Duodenal mucosa (tissue), 2 donors: ENCODE results near the gene PNISR.

Source experiments
- H3K27ac ChIP-seq: one replicate; pipeline ENCODE4 v1.7.0; 2013; ENCODE audit warnings: low read depth, low read length
- H3K27me3 ChIP-seq, 2 donors: one replicate each; pipeline ENCODE4 v1.7.0; 2013; ENCODE audit warnings: low read length in 2 of 2, control low read depth in 1 of 2; ENCODE audit not compliant: insufficient read depth in 2 of 2, control insufficient read depth in 1 of 2
- H3K36me3 ChIP-seq, 2 donors: one replicate each; pipeline ENCODE4 v1.7.0; 2013; ENCODE audit warnings: low read length in 2 of 2, control low read depth in 1 of 2; ENCODE audit not compliant: insufficient read depth in 2 of 2, control insufficient read depth in 1 of 2
- H3K4me1 ChIP-seq, 2 donors: one replicate each; pipeline ENCODE4 v1.7.0; 2013; ENCODE audit warnings: low read length in 2 of 2, control low read depth in 1 of 2; ENCODE audit not compliant: insufficient read depth in 2 of 2, control insufficient read depth in 1 of 2
- H3K4me3 ChIP-seq, 2 donors: one replicate each; pipeline ENCODE4 v1.7.0; 2013; ENCODE audit warnings: low read length in 2 of 2, low read depth in 1 of 2
- H3K9ac ChIP-seq, 2 donors: one replicate each; pipeline ENCODE4 v1.7.0; 2013; ENCODE audit warnings: low read length in 2 of 2, low read depth in 1 of 2
- H3K9me3 ChIP-seq, 2 donors: one replicate each; pipeline ENCODE4 v1.7.0; 2013; ENCODE audit warnings: low read length in 2 of 2, control low read depth in 1 of 2; ENCODE audit not compliant: control insufficient read depth in 1 of 2

The PNISR gene

GRCh38 chr6:99407076-99407475 lies 18.0 kb downstream of the PNISR start:
- Histone ChIP-seq H3K36me3 (peaks cover 37 to 77% of the 10 kb centered on the region in 2 donors), H3K27ac (no peak overlapping the region), H3K9ac (no peak overlapping the region), H3K9me3 (no peaks in the 10 kb centered on the region), H3K4me3 (no peak overlapping the region), H3K4me1 (no peaks in the 10 kb centered on the region), H3K27me3 (no peaks in the 10 kb centered on the region)

- H3K36me3 ChIP-seq = peaks cover 29 to 77% of the 10 kb centered on the region in 2 donors
- no peak overlapping the region for H3K4me3 ChIP-seq
- no peak overlapping the region for H3K27ac ChIP-seq
- no peaks in the 10 kb centered on the region for H3K4me1 ChIP-seq
- no peaks in the 10 kb centered on the region for H3K27me3 ChIP-seq
- no peak overlapping the region for H3K9ac ChIP-seq
- H3K9me3 ChIP-seq = no peaks in the 10 kb centered on the region
Measured at GRCh38 chr6:99402448-99402847, 22.7 kb downstream of the PNISR start.

GRCh38 chr6:99397287-99397686 lies 27.8 kb downstream of the PNISR start:
- no peaks in the 10 kb centered on the region for H3K27me3 ChIP-seq
- H3K27ac ChIP-seq = no peak overlapping the region
- H3K4me3 ChIP-seq = no peak overlapping the region
- H3K9me3 ChIP-seq = no peaks in the 10 kb centered on the region
- H3K4me1 ChIP-seq = no peaks in the 10 kb centered on the region
- peaks cover 6 to 31% of the 10 kb centered on the region in 2 donors for H3K36me3 ChIP-seq
- no peak overlapping the region for H3K9ac ChIP-seq

- H3K4me3 ChIP-seq = peak within 1 kb of the TSS; percentile 86 to 96
- peak within 1 kb of the TSS; percentile 75 to 85 for H3K9ac ChIP-seq
- H3K36me3 ChIP-seq = peaks cover 0 to 5% of the 10 kb centered on the region in 2 donors
- H3K27ac ChIP-seq = no peak within 1 kb of the TSS
- H3K27me3 ChIP-seq = no peaks in the 10 kb centered on the region
- H3K4me1 ChIP-seq = no peaks in the 10 kb centered on the region
- no peaks in the 10 kb centered on the region for H3K9me3 ChIP-seq
Measured at GRCh38 chr6:99393698-99394531, 31.2 kb downstream of the PNISR start, which contains the start of gene COQ3. Gene COQ3, minus strand, starts transcription at chr6:99394195. Its CDS starts 16 bp downstream, at chr6:99394179.

GRCh38 chr6:99393366-99393697 lies 31.8 kb downstream of the PNISR start:
- Histone ChIP-seq H3K9me3 (no peaks in the 10 kb centered on the region), H3K4me1 (no peaks in the 10 kb centered on the region), H3K4me3 (peak overlapping the region; percentile 86 to 96), H3K27ac (no peak overlapping the region), H3K27me3 (no peaks in the 10 kb centered on the region), H3K36me3 (peaks cover 0 to 5% of the 10 kb centered on the region in 2 donors), H3K9ac (peak overlapping the region; percentile 75 to 85)

GRCh38 chr6:99390896-99391295 lies 34.2 kb downstream of the PNISR start:
- Histone ChIP-seq H3K27ac (no peak overlapping the region), H3K4me3 (no peak overlapping the region), H3K36me3 (no peaks in the 10 kb centered on the region), H3K9ac (no peak overlapping the region), H3K9me3 (no peaks in the 10 kb centered on the region), H3K4me1 (no peaks in the 10 kb centered on the region), H3K27me3 (no peaks in the 10 kb centered on the region)

- Histone ChIP-seq H3K4me1 (no peaks in the 10 kb centered on the region), H3K9me3 (no peaks in the 10 kb centered on the region)
Measured at GRCh38 chr6:99384507-99384906, 40.6 kb downstream of the PNISR start.

GRCh38 chr6:99378636-99379035 lies 46.5 kb downstream of the PNISR start:
- Histone ChIP-seq H3K9ac (no peak overlapping the region), H3K4me3 (no peak overlapping the region), H3K4me1 (no peaks in the 10 kb centered on the region), H3K27ac (no peak overlapping the region), H3K27me3 (no peaks in the 10 kb centered on the region), H3K36me3 (peaks cover 0 to 3% of the 10 kb centered on the region in 2 donors), H3K9me3 (no peaks in the 10 kb centered on the region)

More at GRCh38 chr6:99384507-99384906, 40.6 kb downstream of the PNISR start:
- no peaks in the 10 kb centered on the region for H3K36me3 ChIP-seq
- H3K4me3 ChIP-seq = no peak overlapping the region
- no peak overlapping the region for H3K27ac ChIP-seq
- H3K27me3 ChIP-seq = no peaks in the 10 kb centered on the region
- H3K9ac ChIP-seq = no peak overlapping the region

GRCh38 chr6:99369533-99369932 lies 55.6 kb downstream of the PNISR start:
- no peaks in the 10 kb centered on the region for H3K4me1 ChIP-seq
- H3K36me3 ChIP-seq = no peaks in the 10 kb centered on the region

GRCh38 chr6:99366852-99367251 lies 58.3 kb downstream of the PNISR start:
- no peaks in the 10 kb centered on the region for H3K27me3 ChIP-seq
- no peak overlapping the region for H3K4me3 ChIP-seq
- H3K27ac ChIP-seq = no peak overlapping the region
- no peaks in the 10 kb centered on the region for H3K36me3 ChIP-seq
- no peak overlapping the region for H3K9ac ChIP-seq
- H3K4me1 ChIP-seq = no peaks in the 10 kb centered on the region
- no peaks in the 10 kb centered on the region for H3K9me3 ChIP-seq

More at GRCh38 chr6:99369533-99369932, 55.6 kb downstream of the PNISR start:
- H3K27ac ChIP-seq = no peak overlapping the region
- H3K9me3 ChIP-seq = no peaks in the 10 kb centered on the region
- no peaks in the 10 kb centered on the region for H3K27me3 ChIP-seq
- no peak overlapping the region for H3K4me3 ChIP-seq
- H3K9ac ChIP-seq = no peak overlapping the region
